Liver (tissue), 3 donors: Measurements from ENCODE around the gene SLC16A6.
"Not testable (repeated sequence)": the region's sequence is repeated elsewhere in the genome, so short reads cannot be mapped to it uniquely, and the experiment has no call there.

ENCODE experiments used
- FOXA1 ChIP-seq: IDR thresholded peaks from 2 replicates; pipeline ENCODE4 v1.6.1; 2016; ENCODE audit warnings: antibody characterized with exemption
- JUND ChIP-seq, 2 donors: IDR thresholded peaks; 2 replicates each; pipeline ENCODE4 v1.6.1; 2016; ENCODE audit warnings: antibody characterized with exemption in 2 of 2
- RAD21 ChIP-seq, 2 donors: IDR thresholded peaks; 2 replicates each; pipeline ENCODE4 v1.6.1; 2016; ENCODE audit warnings: antibody characterized with exemption in 2 of 2, mild to moderate bottlenecking in 2 of 2
- RXRA ChIP-seq, 2 donors: IDR thresholded peaks; 2 replicates each; pipeline ENCODE4 v1.6.1; 2017 to 2018; ENCODE audit warnings: antibody characterized with exemption in 2 of 2, mild to moderate bottlenecking in 1 of 2
- TAF1 ChIP-seq: conservative IDR thresholded peaks from 2 replicates; pipeline ENCODE4 v1.6.1; 2016; ENCODE audit warnings: antibody characterized with exemption, mild to moderate bottlenecking
- YY1 ChIP-seq: IDR thresholded peaks from 2 replicates; pipeline ENCODE4 v1.6.1; 2016; ENCODE audit warnings: antibody characterized with exemption, mild to moderate bottlenecking
- TF ChIP-seq, protein P1 (sequence below): fragments of 150-350 bp; IDR thresholded peaks from 2 replicates; pipeline ENCODE4 v1.5.1; 2017; ENCODE audit warnings: improper control_type of control experiment, low read depth, low read length; ENCODE audit not compliant: missing input control
- donor health status: healthy.
- donor health status: healthy.

GRCh38 chr17:68231131-68231530 lies 59.8 kb downstream of the SLC16A6 start:
- not testable (repeated sequence) for TF ChIP-seq RXRA (IDR thresholded peaks at IDR 0.05); FOXA1; RAD21 (IDR thresholded peaks at IDR 0.05); JUND (IDR thresholded peaks at IDR 0.05); TAF1; YY1
- TF ChIP-seq, protein P1, sequence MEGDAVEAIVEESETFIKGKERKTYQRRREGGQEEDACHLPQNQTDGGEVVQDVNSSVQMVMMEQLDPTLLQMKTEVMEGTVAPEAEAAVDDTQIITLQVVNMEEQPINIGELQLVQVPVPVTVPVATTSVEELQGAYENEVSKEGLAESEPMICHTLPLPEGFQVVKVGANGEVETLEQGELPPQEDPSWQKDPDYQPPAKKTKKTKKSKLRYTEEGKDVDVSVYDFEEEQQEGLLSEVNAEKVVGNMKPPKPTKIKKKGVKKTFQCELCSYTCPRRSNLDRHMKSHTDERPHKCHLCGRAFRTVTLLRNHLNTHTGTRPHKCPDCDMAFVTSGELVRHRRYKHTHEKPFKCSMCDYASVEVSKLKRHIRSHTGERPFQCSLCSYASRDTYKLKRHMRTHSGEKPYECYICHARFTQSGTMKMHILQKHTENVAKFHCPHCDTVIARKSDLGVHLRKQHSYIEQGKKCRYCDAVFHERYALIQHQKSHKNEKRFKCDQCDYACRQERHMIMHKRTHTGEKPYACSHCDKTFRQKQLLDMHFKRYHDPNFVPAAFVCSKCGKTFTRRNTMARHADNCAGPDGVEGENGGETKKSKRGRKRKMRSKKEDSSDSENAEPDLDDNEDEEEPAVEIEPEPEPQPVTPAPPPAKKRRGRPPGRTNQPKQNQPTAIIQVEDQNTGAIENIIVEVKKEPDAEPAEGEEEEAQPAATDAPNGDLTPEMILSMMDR = not testable (repeated sequence)
